ENCODE data around the gene SCO2. TPM values are rescaled to one million over a fixed set of nuclear protein-coding genes. Genes with fewer than 3 reads are reported as not detected.

SCO2 gene
- total RNA-seq, result 10 to 100 TPM in 1 of 3 donors, 1 to 10 TPM in 2; 2.8 to 13.5 (median 8.4) TPM
- total RNA-seq (2013), result 2.4 TPM

DNA sequence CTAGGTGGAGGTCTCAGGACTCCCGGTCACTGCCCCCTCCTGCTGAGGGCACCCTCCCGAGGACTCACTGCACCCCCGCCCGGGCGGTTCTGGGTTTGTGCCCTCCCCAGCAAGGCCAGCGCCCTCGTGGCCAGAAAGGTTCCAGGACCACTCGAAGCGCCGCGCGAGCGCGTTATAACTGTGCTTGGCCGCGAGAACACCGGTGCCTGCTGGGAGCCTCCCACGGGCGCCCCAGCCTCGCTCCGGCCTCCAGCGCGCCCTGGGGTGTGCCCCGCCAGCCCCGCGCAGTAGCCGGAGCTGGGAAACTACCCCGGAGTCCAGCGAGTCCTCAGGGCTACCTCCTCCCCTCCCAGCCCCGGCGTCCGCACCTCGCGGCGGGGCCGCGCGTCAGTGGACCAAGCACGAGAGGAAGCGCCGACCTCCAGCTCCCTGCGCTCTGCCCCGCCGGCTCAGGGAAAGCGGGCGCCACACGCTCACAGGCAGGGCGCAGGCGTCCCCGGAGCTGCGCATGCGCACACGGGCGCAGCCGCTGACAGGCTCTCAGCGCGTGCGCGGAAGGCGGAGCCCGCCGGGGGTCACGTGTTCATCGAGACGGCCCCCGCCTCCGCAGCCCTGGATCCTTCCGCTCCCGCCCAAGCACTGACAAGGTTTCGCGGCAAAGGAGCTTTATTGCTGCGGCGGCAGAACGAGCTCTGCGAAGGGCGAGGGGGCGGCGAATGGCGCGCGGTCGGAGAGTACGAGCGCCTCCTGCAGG, at the start of gene SCO2:
TSS of gene SCO2 (minus strand) at position 495 of the 754 bp plus-strand sequence. CDS start 1,187 bp downstream, outside the sequence.
- H3K4me3 ChIP-seq (ENCODE audit: low read length), result peak within 1 kb of the TSS; percentile 76
- intact Hi-C loops (cut with micrococcal nuclease), result loop anchor here (1.0 to 5.0 kb wide), 2 partner anchors 17 to 37 kb away; partner anchors contain the start of genes NCAPH2 and SYCE3
- peak; percentile 95 to 100 for DNase-seq
- H3K27ac ChIP-seq (ENCODE audit: low read length), result peak within 1 kb of the TSS; percentile 93
- peak; percentile 60 to 78 (median 69) for ATAC-seq
- H3K27me3 Mint-ChIP-seq (ENCODE audit: low read depth in 2 of 2), result no peaks in the 10 kb centered on the region
- peaks cover 26 to 30% of the 10 kb centered on the region in 2 donors for H3K4me1 Mint-ChIP-seq
- H3K4me1 ChIP-seq (ENCODE audit: control insufficient read depth, insufficient read depth, low read length), result peaks cover 48% of the 10 kb centered on the region
- H3K4me3 Mint-ChIP-seq, result peak within 1 kb of the TSS; percentile 90
- peak within 1 kb of the TSS; percentile 84 to 91 for H3K27ac Mint-ChIP-seq
- WGBS (ENCODE audit: insufficient coverage), result under 1% methylated on average over 84 of the region's 84 CpGs
- no peaks in the 10 kb centered on the region for H3K36me3 Mint-ChIP-seq
- peaks cover 23% of the 10 kb centered on the region for H3K36me3 ChIP-seq (ENCODE audit: control insufficient read depth, insufficient read depth, low read length)
- no peaks in the 10 kb centered on the region for H3K27me3 ChIP-seq (ENCODE audit: control insufficient read depth, insufficient read depth, low read length)
- no peak for TF ChIP-seq CTCF (IDR thresholded peaks at IDR 0.05)
- H3K9me3 Mint-ChIP-seq, result no peaks in the 10 kb centered on the region
- no peaks in the 10 kb centered on the region for H3K9me3 ChIP-seq (ENCODE audit: control insufficient read depth, insufficient read depth, low read length)

- Mint-ChIP-seq H3K9me3 (no peaks in the 10 kb centered on the region), H3K36me3 (no peaks in the 10 kb centered on the region), H3K4me1 (peaks cover 0 to 8% of the 10 kb centered on the region in 2 donors), H3K27ac (no peak overlapping the region), H3K27me3 (ENCODE audit: low read depth in 2 of 2) (no peaks in the 10 kb centered on the region), H3K4me3 (no peak overlapping the region)
- Histone ChIP-seq H3K36me3 (ENCODE audit: control insufficient read depth, insufficient read depth, low read length) (peaks cover 12% of the 10 kb centered on the region), H3K27me3 (ENCODE audit: control insufficient read depth, insufficient read depth, low read length) (no peaks in the 10 kb centered on the region), H3K4me3 (ENCODE audit: low read length) (no peak overlapping the region), H3K9me3 (ENCODE audit: control insufficient read depth, insufficient read depth, low read length) (no peaks in the 10 kb centered on the region), H3K27ac (ENCODE audit: low read length) (no peak overlapping the region), H3K4me1 (ENCODE audit: control insufficient read depth, insufficient read depth, low read length) (peaks cover 21% of the 10 kb centered on the region)
- WGBS (ENCODE audit: insufficient coverage), result 96% methylated on average over 11 of the region's 11 CpGs
- TF ChIP-seq CTCF (IDR thresholded peaks at IDR 0.05), result no peak
- intact Hi-C loops (cut with micrococcal nuclease), result no loop called here
- DNase-seq (no peak), ATAC-seq (no peak)
These were observed 49.0 kb upstream of the SCO2 start for GRCh38 chr22:50574383-50574755.

DNA sequence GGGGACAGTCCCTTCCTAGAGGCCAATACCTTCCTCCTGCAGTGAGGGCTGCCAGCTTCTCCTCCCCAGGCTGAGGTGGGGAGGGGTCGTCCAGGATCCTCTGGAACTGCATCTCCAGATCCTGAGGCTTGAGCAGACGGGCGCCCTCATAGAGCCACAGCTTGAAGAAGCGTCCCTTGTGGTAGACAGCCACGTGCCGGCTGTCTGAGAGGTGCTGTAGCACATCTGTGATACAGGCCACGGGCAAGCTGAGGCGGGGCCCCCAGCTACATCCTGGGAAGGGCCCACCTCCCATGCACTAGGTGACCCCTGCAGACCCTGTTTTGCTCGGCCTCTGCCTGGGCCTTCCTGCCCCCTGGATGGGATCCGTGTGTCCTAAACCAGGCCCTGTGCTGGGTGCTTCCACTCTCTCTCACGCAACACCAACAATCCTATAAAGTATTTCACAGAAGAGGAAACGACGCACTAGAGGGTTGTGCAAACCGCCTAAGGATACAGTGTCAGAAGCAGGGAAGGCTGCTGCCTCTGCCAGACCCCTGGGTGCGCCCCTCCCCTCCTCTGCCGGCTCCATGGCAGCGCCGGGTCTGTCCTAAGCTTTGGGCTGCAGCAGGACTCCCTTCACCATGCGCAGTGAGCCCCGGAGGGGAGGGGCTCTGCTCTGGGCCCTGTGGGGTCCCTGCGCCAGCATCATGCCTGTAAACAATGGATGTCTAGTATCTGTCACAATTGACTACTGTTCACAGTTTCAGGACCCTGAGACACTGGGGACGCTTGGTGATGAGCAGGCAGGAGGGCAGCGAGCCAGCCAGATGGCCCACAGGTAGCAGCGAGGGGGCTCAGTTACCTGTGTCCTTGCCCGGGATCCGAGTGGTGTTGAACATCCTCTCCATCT, 48.3 kb upstream of the SCO2 start:
- no peak overlapping the region for H3K4me3 Mint-ChIP-seq
- Histone ChIP-seq H3K27me3 (ENCODE audit: control insufficient read depth, insufficient read depth, low read length) (no peaks in the 10 kb centered on the region), H3K4me3 (ENCODE audit: low read length) (no peak overlapping the region), H3K36me3 (ENCODE audit: control insufficient read depth, insufficient read depth, low read length) (peaks cover 13% of the 10 kb centered on the region), H3K9me3 (ENCODE audit: control insufficient read depth, insufficient read depth, low read length) (no peaks in the 10 kb centered on the region), H3K27ac (ENCODE audit: low read length) (no peak overlapping the region), H3K4me1 (ENCODE audit: control insufficient read depth, insufficient read depth, low read length) (peaks cover 17% of the 10 kb centered on the region)
- H3K9me3 Mint-ChIP-seq, result no peaks in the 10 kb centered on the region
- no peaks in the 10 kb centered on the region for H3K27me3 Mint-ChIP-seq (ENCODE audit: low read depth in 2 of 2)
- H3K36me3 Mint-ChIP-seq, result no peaks in the 10 kb centered on the region
- WGBS (ENCODE audit: insufficient coverage), result 93% methylated on average over 26 of the region's 26 CpGs
- ATAC-seq (no peak), DNase-seq (no peak)
- TF ChIP-seq CTCF (IDR thresholded peaks at IDR 0.05), result no peak
- peaks cover 0 to 8% of the 10 kb centered on the region in 2 donors for H3K4me1 Mint-ChIP-seq
- intact Hi-C loops (cut with micrococcal nuclease), result no loop called here
- no peak overlapping the region for H3K27ac Mint-ChIP-seq
